GM23338 (cell line): ENCODE results near the gene EGFR. TPM values are rescaled to one million over a fixed set of nuclear protein-coding genes. Genes with fewer than 3 reads are reported as not detected.

ENCODE experiments used
- ATAC-seq: fragments of 200-7000 bp; cut with Tn5 transposase; 3 replicates; pipeline ENCODE4 v1.9.1; 2020
- DNase-seq: peaks from one replicate; pipeline ENCODE4 v3.0.0-alpha.2; 2015; ENCODE audit warnings: low spot score
- H2AFZ ChIP-seq: fragments of 200-600 bp; sonication (generic); 2 replicates; pipeline ENCODE4 v1.8.0; 2016; ENCODE audit warnings: antibody characterized with exemption, mild to moderate bottlenecking, moderate library complexity
- H3F3A ChIP-seq: fragments of 200-600 bp; sonication (generic); replicated peaks from 2 replicates; pipeline ENCODE4 v1.8.0; 2017; ENCODE audit warnings: antibody characterized with exemption, mixed run types, low read depth
- H3K27ac ChIP-seq: fragments of 200-600 bp; sonication (generic); 2 replicates; pipeline ENCODE4 v1.6.1; 2016; ENCODE audit warnings: low read depth
- H3K27me3 ChIP-seq: fragments of 200-600 bp; sonication (generic); 2 replicates; pipeline ENCODE4 v1.8.0; 2016; ENCODE audit warnings: mild to moderate bottlenecking, mixed run types, moderate library complexity; ENCODE audit not compliant: insufficient read depth
- H3K36me3 ChIP-seq: fragments of 200-600 bp; sonication (generic); 2 replicates; pipeline ENCODE4 v1.8.0; 2016; ENCODE audit warnings: mild to moderate bottlenecking; ENCODE audit not compliant: insufficient read depth
- H3K4me1 ChIP-seq: fragments of 200-600 bp; sonication (generic); 2 replicates; pipeline ENCODE4 v1.8.0; 2016; ENCODE audit warnings: mild to moderate bottlenecking, moderate library complexity; ENCODE audit not compliant: insufficient read depth
- H3K4me2 ChIP-seq: fragments of 200-600 bp; sonication (generic); 2 replicates; pipeline ENCODE4 v1.7.1; 2017; ENCODE audit warnings: mixed run types
- H3K4me3 ChIP-seq: fragments of 200-600 bp; sonication (generic); 2 replicates; pipeline ENCODE4 v1.6.1; 2016; ENCODE audit warnings: mixed run types
- H3K79me2 ChIP-seq: fragments of 200-600 bp; sonication (generic); replicated peaks from 2 replicates; pipeline ENCODE4 v1.8.0; 2017; ENCODE audit warnings: mild to moderate bottlenecking; ENCODE audit not compliant: insufficient read depth
- H3K9me2 ChIP-seq: fragments of 200-600 bp; sonication (generic); 2 replicates; pipeline ENCODE4 v1.8.0; 2017; ENCODE audit not compliant: insufficient read depth
- H4K20me1 ChIP-seq: fragments of 200-600 bp; sonication (generic); replicated peaks from 2 replicates; pipeline ENCODE4 v1.8.0; 2017; ENCODE audit warnings: mild to moderate bottlenecking; ENCODE audit not compliant: insufficient read depth
- H3K27ac Mint-ChIP-seq: 2 replicates; pipeline ENCODE4 v1.8.0; 2020; ENCODE audit warnings: inconsistent platforms, mild to moderate bottlenecking, moderate library complexity, mixed read lengths
- H3K27me3 Mint-ChIP-seq: 3 replicates; pipeline ENCODE4 v1.8.0; 2022; ENCODE audit warnings: low read depth, mild to moderate bottlenecking, moderate library complexity, mixed read lengths, inconsistent platforms; ENCODE audit not compliant: insufficient read depth, poor library complexity
- H3K36me3 Mint-ChIP-seq: 3 replicates; pipeline ENCODE4 v1.8.0; 2021; ENCODE audit warnings: low read depth, mild to moderate bottlenecking, inconsistent platforms, moderate library complexity, mixed read lengths
- H3K4me1 Mint-ChIP-seq: 3 replicates; pipeline ENCODE4 v1.8.0; 2020; ENCODE audit warnings: mild to moderate bottlenecking, inconsistent platforms, mixed read lengths
- H3K4me3 Mint-ChIP-seq: 3 replicates; pipeline ENCODE4 v1.8.0; 2021; ENCODE audit warnings: moderate library complexity, mild to moderate bottlenecking, inconsistent platforms, mixed read lengths
- H3K9me3 Mint-ChIP-seq: 3 replicates; pipeline ENCODE4 v1.8.0; 2020; ENCODE audit warnings: moderate library complexity, mild to moderate bottlenecking, inconsistent platforms, mixed read lengths
- CREB1 ChIP-seq: fragments of 250-450 bp; sonication (Bioruptor Pico); IDR thresholded peaks from 2 replicates; pipeline ENCODE4 v1.5.0; 2020; ENCODE audit warnings: low read depth, mild to moderate bottlenecking, moderate library complexity
- EZH2 ChIP-seq: fragments of 200-600 bp; sonication (generic); IDR thresholded peaks from one replicate; pipeline ENCODE4 v1.8.0; 2017; ENCODE audit warnings: antibody characterized with exemption, mild to moderate bottlenecking, low read depth; ENCODE audit not compliant: unreplicated experiment
- EZH2phosphoT487 ChIP-seq: fragments of 200-600 bp; sonication (generic); IDR thresholded peaks from one replicate; pipeline ENCODE4 v1.8.1; 2018; ENCODE audit warnings: antibody characterized with exemption; ENCODE audit not compliant: unreplicated experiment
- JUNB ChIP-seq: IDR thresholded peaks from one replicate; pipeline ENCODE4 v1.6.1; 2016; ENCODE audit warnings: antibody characterized with exemption; ENCODE audit not compliant: unreplicated experiment
- NANOG ChIP-seq: IDR thresholded peaks from 2 replicates; pipeline ENCODE4 v1.6.1; 2016; ENCODE audit warnings: antibody characterized with exemption, borderline replicate concordance
- POLR2AphosphoS5 ChIP-seq: IDR thresholded peaks from 2 replicates; pipeline ENCODE4 v1.6.1; 2016; ENCODE audit warnings: antibody characterized with exemption, low read depth
- STAT1 ChIP-seq: IDR thresholded peaks from one replicate; pipeline ENCODE4 v1.6.1; 2016; ENCODE audit warnings: antibody characterized with exemption; ENCODE audit not compliant: unreplicated experiment
- ZNF114 ChIP-seq: fragments of 250-450 bp; sonication (Bioruptor Pico); IDR thresholded peaks from 2 replicates; pipeline ENCODE4 v1.5.0; 2020; ENCODE audit warnings: mild to moderate bottlenecking, moderate library complexity
- ZNF331 ChIP-seq: fragments of 250-450 bp; sonication (Bioruptor Pico); IDR thresholded peaks from 2 replicates; pipeline ENCODE4 v1.5.0; 2020; ENCODE audit warnings: low read depth, mild to moderate bottlenecking, moderate library complexity
- polyA plus RNA-seq: library from polyadenylated mRNA; unstranded; fragments of >200 nt; fragmentation: Nextera tagmentation; extraction: Ambion mirVana; gene quantifications from 2 replicates; pipeline ENCODE4 v1.2.1, GENCODE V29; 2016
- total RNA-seq: library from RNA; depleted of rRNA; stranded (reverse); fragments of >200 nt; shearing (Covaris generic); gene quantifications from 2 replicates; pipeline ENCODE4 v1.2.3, GENCODE V29; 2014
- TF ChIP-seq, protein P1 (sequence below): fragments of 250-450 bp; sonication (Bioruptor Pico); IDR thresholded peaks from 2 replicates; pipeline ENCODE4 v1.5.0; 2020; ENCODE audit warnings: mild to moderate bottlenecking, moderate library complexity
- TF ChIP-seq, protein P2 (sequence below): IDR thresholded peaks from 2 replicates; pipeline ENCODE4 v1.6.1; 2016; ENCODE audit warnings: antibody characterized with exemption
- TF ChIP-seq, protein P3 (sequence below): IDR thresholded peaks from one replicate; pipeline ENCODE4 v1.6.1; 2018; ENCODE audit warnings: antibody characterized with exemption; ENCODE audit not compliant: unreplicated experiment
- TF ChIP-seq, protein P4 (sequence below), 2 experiments: fragments of 200-600 bp in 1 of 2; sonication (generic) in 1 of 2; conservative IDR thresholded peaks; 2 replicates each; pipeline versions ENCODE4 v1.5.1 to v1.6.1; 2016 to 2017; ENCODE audit warnings: antibody characterized with exemption in 2 of 2, low read depth in 2 of 2, mild to moderate bottlenecking in 2 of 2, moderate library complexity in 1 of 2

The EGFR gene
- total and polyA plus RNA-seq, 2 experiments from 2014 or later, result 1.5 to 4.5 TPM

DNA sequence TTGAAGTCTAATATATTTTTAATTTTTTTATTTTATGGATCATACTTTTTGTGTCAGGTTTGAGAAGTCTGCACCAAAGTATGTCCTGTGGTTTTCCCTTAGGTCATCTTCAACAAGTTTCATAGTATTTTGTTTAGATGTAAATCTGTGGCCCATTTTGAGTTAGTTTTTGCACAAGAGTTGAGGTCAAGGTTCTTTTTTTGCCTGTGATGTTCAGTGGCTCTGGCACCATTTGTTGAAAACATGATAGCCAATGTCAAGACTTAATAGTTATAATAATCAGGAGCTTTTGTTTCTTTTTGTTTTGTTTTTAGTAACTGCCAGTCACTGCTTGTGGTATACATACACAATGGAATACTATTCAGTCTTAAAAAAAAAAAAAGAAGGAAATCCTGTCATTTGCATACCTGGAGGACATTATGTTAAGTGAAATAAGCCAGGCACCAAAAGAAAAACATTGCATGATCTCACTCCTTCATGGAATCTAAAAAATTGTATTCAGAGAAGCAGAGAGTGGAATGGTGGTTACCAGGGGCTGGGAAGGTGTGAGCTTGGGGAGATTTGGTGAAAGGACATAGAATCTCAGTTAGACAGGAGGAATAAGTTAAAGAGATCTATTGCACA is 61.3 kb downstream of the EGFR start:
- H3K36me3 Mint-ChIP-seq, result no peaks in the 10 kb centered on the region; the same call in 2 of the 3 replicates

More for the DNA sequence above, 61.3 kb downstream of the EGFR start:
- Mint-ChIP-seq H3K27ac (no peak overlapping the region), H3K4me3 (no peak overlapping the region), H3K9me3 (no peaks in the 10 kb centered on the region), H3K4me1 (peaks cover 17% of the 10 kb centered on the region), H3K27me3 (peaks cover 4% of the 10 kb centered on the region)
- Histone ChIP-seq H3K4me1 (no peaks in the 10 kb centered on the region), H3K9me2 (peaks cover 10% of the 10 kb centered on the region; the same call in 1 of the 2 replicates), H3K4me3 (no peak overlapping the region), H3K4me2 (no peak overlapping the region), H3K36me3 (no peaks in the 10 kb centered on the region), H3K27me3 (no peaks in the 10 kb centered on the region), H3K79me2 (no peaks in the 10 kb centered on the region), H3K27ac (no peak overlapping the region), H4K20me1 (no peaks in the 10 kb centered on the region), H3F3A (no peaks in the 10 kb centered on the region), H2AFZ (no peak overlapping the region)
- DNase-seq (no peak), ATAC-seq (no peak)
- TF ChIP-seq ZNF331 (CRISPR knock-in tag), result no peak
- TF ChIP-seq, protein P1, sequence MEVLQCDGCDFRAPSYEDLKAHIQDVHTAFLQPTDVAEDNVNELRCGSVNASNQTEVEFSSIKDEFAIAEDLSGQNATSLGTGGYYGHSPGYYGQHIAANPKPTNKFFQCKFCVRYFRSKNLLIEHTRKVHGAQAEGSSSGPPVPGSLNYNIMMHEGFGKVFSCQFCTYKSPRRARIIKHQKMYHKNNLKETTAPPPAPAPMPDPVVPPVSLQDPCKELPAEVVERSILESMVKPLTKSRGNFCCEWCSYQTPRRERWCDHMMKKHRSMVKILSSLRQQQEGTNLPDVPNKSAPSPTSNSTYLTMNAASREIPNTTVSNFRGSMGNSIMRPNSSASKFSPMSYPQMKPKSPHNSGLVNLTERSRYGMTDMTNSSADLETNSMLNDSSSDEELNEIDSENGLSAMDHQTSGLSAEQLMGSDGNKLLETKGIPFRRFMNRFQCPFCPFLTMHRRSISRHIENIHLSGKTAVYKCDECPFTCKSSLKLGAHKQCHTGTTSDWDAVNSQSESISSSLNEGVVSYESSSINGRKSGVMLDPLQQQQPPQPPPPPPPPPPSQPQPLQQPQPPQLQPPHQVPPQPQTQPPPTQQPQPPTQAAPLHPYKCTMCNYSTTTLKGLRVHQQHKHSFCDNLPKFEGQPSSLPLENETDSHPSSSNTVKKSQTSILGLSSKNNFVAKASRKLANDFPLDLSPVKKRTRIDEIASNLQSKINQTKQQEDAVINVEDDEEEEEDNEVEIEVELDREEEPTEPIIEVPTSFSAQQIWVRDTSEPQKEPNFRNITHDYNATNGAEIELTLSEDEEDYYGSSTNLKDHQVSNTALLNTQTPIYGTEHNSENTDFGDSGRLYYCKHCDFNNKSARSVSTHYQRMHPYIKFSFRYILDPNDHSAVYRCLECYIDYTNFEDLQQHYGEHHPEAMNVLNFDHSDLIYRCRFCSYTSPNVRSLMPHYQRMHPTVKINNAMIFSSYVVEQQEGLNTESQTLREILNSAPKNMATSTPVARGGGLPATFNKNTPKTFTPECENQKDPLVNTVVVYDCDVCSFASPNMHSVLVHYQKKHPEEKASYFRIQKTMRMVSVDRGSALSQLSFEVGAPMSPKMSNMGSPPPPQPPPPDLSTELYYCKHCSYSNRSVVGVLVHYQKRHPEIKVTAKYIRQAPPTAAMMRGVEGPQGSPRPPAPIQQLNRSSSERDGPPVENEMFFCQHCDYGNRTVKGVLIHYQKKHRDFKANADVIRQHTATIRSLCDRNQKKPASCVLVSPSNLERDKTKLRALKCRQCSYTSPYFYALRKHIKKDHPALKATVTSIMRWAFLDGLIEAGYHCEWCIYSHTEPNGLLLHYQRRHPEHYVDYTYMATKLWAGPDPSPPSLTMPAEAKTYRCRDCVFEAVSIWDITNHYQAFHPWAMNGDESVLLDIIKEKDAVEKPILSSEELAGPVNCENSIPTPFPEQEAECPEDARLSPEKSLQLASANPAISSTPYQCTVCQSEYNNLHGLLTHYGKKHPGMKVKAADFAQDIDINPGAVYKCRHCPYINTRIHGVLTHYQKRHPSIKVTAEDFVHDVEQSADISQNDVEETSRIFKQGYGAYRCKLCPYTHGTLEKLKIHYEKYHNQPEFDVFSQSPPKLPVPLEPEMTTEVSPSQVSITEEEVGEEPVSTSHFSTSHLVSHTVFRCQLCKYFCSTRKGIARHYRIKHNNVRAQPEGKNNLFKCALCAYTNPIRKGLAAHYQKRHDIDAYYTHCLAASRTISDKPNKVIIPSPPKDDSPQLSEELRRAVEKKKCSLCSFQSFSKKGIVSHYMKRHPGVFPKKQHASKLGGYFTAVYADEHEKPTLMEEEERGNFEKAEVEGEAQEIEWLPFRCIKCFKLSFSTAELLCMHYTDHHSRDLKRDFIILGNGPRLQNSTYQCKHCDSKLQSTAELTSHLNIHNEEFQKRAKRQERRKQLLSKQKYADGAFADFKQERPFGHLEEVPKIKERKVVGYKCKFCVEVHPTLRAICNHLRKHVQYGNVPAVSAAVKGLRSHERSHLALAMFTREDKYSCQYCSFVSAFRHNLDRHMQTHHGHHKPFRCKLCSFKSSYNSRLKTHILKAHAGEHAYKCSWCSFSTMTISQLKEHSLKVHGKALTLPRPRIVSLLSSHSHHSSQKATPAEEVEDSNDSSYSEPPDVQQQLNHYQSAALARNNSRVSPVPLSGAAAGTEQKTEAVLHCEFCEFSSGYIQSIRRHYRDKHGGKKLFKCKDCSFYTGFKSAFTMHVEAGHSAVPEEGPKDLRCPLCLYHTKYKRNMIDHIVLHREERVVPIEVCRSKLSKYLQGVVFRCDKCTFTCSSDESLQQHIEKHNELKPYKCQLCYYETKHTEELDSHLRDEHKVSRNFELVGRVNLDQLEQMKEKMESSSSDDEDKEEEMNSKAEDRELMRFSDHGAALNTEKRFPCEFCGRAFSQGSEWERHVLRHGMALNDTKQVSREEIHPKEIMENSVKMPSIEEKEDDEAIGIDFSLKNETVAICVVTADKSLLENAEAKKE (CRISPR knock-in tag), result no peak
- TF ChIP-seq, protein P2, sequence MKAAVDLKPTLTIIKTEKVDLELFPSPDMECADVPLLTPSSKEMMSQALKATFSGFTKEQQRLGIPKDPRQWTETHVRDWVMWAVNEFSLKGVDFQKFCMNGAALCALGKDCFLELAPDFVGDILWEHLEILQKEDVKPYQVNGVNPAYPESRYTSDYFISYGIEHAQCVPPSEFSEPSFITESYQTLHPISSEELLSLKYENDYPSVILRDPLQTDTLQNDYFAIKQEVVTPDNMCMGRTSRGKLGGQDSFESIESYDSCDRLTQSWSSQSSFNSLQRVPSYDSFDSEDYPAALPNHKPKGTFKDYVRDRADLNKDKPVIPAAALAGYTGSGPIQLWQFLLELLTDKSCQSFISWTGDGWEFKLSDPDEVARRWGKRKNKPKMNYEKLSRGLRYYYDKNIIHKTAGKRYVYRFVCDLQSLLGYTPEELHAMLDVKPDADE, result no peak
- no peak for TF ChIP-seq ZNF114 (CRISPR knock-in tag)
- no peak for TF ChIP-seq EZH2phosphoT487
- TF ChIP-seq, protein P3, sequence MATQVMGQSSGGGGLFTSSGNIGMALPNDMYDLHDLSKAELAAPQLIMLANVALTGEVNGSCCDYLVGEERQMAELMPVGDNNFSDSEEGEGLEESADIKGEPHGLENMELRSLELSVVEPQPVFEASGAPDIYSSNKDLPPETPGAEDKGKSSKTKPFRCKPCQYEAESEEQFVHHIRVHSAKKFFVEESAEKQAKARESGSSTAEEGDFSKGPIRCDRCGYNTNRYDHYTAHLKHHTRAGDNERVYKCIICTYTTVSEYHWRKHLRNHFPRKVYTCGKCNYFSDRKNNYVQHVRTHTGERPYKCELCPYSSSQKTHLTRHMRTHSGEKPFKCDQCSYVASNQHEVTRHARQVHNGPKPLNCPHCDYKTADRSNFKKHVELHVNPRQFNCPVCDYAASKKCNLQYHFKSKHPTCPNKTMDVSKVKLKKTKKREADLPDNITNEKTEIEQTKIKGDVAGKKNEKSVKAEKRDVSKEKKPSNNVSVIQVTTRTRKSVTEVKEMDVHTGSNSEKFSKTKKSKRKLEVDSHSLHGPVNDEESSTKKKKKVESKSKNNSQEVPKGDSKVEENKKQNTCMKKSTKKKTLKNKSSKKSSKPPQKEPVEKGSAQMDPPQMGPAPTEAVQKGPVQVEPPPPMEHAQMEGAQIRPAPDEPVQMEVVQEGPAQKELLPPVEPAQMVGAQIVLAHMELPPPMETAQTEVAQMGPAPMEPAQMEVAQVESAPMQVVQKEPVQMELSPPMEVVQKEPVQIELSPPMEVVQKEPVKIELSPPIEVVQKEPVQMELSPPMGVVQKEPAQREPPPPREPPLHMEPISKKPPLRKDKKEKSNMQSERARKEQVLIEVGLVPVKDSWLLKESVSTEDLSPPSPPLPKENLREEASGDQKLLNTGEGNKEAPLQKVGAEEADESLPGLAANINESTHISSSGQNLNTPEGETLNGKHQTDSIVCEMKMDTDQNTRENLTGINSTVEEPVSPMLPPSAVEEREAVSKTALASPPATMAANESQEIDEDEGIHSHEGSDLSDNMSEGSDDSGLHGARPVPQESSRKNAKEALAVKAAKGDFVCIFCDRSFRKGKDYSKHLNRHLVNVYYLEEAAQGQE, result no peak
- TF ChIP-seq, protein P4, sequence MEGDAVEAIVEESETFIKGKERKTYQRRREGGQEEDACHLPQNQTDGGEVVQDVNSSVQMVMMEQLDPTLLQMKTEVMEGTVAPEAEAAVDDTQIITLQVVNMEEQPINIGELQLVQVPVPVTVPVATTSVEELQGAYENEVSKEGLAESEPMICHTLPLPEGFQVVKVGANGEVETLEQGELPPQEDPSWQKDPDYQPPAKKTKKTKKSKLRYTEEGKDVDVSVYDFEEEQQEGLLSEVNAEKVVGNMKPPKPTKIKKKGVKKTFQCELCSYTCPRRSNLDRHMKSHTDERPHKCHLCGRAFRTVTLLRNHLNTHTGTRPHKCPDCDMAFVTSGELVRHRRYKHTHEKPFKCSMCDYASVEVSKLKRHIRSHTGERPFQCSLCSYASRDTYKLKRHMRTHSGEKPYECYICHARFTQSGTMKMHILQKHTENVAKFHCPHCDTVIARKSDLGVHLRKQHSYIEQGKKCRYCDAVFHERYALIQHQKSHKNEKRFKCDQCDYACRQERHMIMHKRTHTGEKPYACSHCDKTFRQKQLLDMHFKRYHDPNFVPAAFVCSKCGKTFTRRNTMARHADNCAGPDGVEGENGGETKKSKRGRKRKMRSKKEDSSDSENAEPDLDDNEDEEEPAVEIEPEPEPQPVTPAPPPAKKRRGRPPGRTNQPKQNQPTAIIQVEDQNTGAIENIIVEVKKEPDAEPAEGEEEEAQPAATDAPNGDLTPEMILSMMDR (conservative IDR thresholded peaks at IDR 0.05; ENCODE audit: low read depth in 2 of 2), result no peak
- no peak for TF ChIP-seq CREB1 (CRISPR knock-in tag)
- TF ChIP-seq NANOG, result no peak
- TF ChIP-seq EZH2, result no peak
- no peak for TF ChIP-seq STAT1
- TF ChIP-seq JUNB, result no peak
- no peak for TF ChIP-seq POLR2AphosphoS5
